GM12865 (cell line): ENCODE results near the gene ZNF823.

Source experiments
- DNase-seq: peaks from one replicate; pipeline ENCODE4 v3.0.0; 2010; ENCODE audit warnings: low read depth
- H3K4me3 ChIP-seq: 2 replicates; pipeline ENCODE4 v1.5.1; 2011; ENCODE audit warnings: mild to moderate bottlenecking, low read depth, low read length, control low read depth
- CTCF ChIP-seq: IDR thresholded peaks from 2 replicates; pipeline ENCODE4 v1.5.1; 2011; ENCODE audit warnings: low read length, control low read depth, low read depth, inconsistent platforms; ENCODE audit not compliant: insufficient read depth; ENCODE audit errors: missing control alignments

Gene ZNF823

GRCh38 chr19:11754663-11755062, 15.9 kb upstream of the ZNF823 start:
- no peak overlapping the region for H3K4me3 ChIP-seq
- no peak for TF ChIP-seq CTCF
- no peak for DNase-seq

GRCh38 chr19:11752244-11752736, 13.5 kb upstream of the ZNF823 start:
- H3K4me3 ChIP-seq, result no peak overlapping the region
- no peak for TF ChIP-seq CTCF
- no peak for DNase-seq

GRCh38 chr19:11749751-11750150, 11.0 kb upstream of the ZNF823 start:
- no peak for DNase-seq
- H3K4me3 ChIP-seq, result no peak overlapping the region
- TF ChIP-seq CTCF, result no peak

GRCh38 chr19:11747277-11747676, 8.5 kb upstream of the ZNF823 start:
- DNase-seq, result no peak
- H3K4me3 ChIP-seq, result no peak overlapping the region
- TF ChIP-seq CTCF, result no peak

GRCh38 chr19:11745869-11746268, 7.1 kb upstream of the ZNF823 start:
- DNase-seq, result no peak
- TF ChIP-seq CTCF, result no peak
- H3K4me3 ChIP-seq, result no peak overlapping the region

GRCh38 chr19:11737964-11738745, 591 bp downstream of the ZNF823 start:
- peak overlapping the region; percentile 81 for H3K4me3 ChIP-seq
- TF ChIP-seq CTCF, result no peak
- DNase-seq, result peak; percentile 70

- no peak overlapping the region for H3K4me3 ChIP-seq
- DNase-seq, result peak; percentile 44
- no peak for TF ChIP-seq CTCF
Observed at GRCh38 chr19:11736696-11737095, 2.0 kb downstream of the ZNF823 start.
